Tibial artery (tissue), 4 donors: Measurements from ENCODE around the gene CRISP2.
"Not testable (repeated sequence)": the region's sequence is repeated elsewhere in the genome, so short reads cannot be mapped to it uniquely, and the experiment has no call there.

ENCODE experiments used
- DNase-seq, 2 donors: peaks; one replicate each; pipeline ENCODE4 v3.0.0-alpha.2; 2019
- H3K27ac ChIP-seq, 2 donors: fragments of 200-600 bp; sonication (generic) in 1 of 2; 1 replicate in 1 of 2; 2 replicates in 1 of 2; pipeline ENCODE4 v1.5.1; 2018 to 2019; ENCODE audit warnings: mild to moderate bottlenecking in 1 of 2
- H3K27me3 ChIP-seq, 2 donors: fragments of 200-600 bp; sonication (generic) in 1 of 2; one replicate each; pipeline versions ENCODE4 v1.5.1 to v1.6.0; 2016 to 2019
- H3K36me3 ChIP-seq, 3 donors: fragments of 200-600 bp; sonication (generic) in 2 of 3; one replicate each; pipeline ENCODE4 v1.5.1; 2016 to 2019; ENCODE audit warnings: mild to moderate bottlenecking in 2 of 3
- H3K4me1 ChIP-seq, 4 donors: fragments of 200-600 bp; sonication (generic) in 2 of 4; 1 replicate in 3 of 4; 2 replicates in 1 of 4; pipeline ENCODE4 v1.5.1; 2016 to 2019
- H3K4me3 ChIP-seq, 2 donors: fragments of 200-600 bp; sonication (generic) in 1 of 2; 1 replicate in 1 of 2; 2 replicates in 1 of 2; pipeline ENCODE4 v1.5.1; 2018 to 2019; ENCODE audit warnings: mild to moderate bottlenecking in 2 of 2
- H3K9me3 ChIP-seq, 3 donors: fragments of 200-600 bp; sonication (generic) in 1 of 3; one replicate each; pipeline ENCODE4 v1.5.1; 2016 to 2019
- CTCF ChIP-seq, 2 experiments: fragments of 200-600 bp in 1 of 2; fragments of 450-650 bp in 1 of 2; IDR thresholded peaks; one replicate each; pipeline ENCODE4 v1.5.1; 2017 to 2019; ENCODE audit warnings: antibody characterized with exemption in 2 of 2, mild to moderate bottlenecking in 1 of 2, moderate library complexity in 1 of 2
- intact Hi-C: fragments of 100-400 bp; cut with DNase I; formaldehyde crosslinking; loops from one replicate; pipeline ENCODE4 v1.15.0; 2023; ENCODE audit warnings: low total_unique reads

Gene CRISP2

GRCh38 chr6:49732781-49733180, 19.4 kb upstream of the CRISP2 start:
- H3K4me3 ChIP-seq, result no peak overlapping the region
- DNase-seq, result no peak
- TF ChIP-seq CTCF (IDR thresholded peaks at IDR 0.05), result no peak
- H3K27me3 ChIP-seq, result no peaks in the 10 kb centered on the region
- H3K9me3 ChIP-seq, result no peaks in the 10 kb centered on the region
- intact Hi-C loops, result no loop called here
- H3K4me1 ChIP-seq, result no peaks in the 10 kb centered on the region
- H3K27ac ChIP-seq, result no peak overlapping the region
- no peaks in the 10 kb centered on the region for H3K36me3 ChIP-seq

- H3K4me3 ChIP-seq, result no peak overlapping the region
- H3K27me3 ChIP-seq, result no peaks in the 10 kb centered on the region
- intact Hi-C loops, result no loop called here
- H3K36me3 ChIP-seq, result no peaks in the 10 kb centered on the region
- DNase-seq, result no peak
- no peak overlapping the region for H3K27ac ChIP-seq
- H3K9me3 ChIP-seq, result no peaks in the 10 kb centered on the region
- H3K4me1 ChIP-seq, result no peaks in the 10 kb centered on the region
- TF ChIP-seq CTCF (IDR thresholded peaks at IDR 0.05), result no peak
Observed at GRCh38 chr6:49730251-49730650, 16.9 kb upstream of the CRISP2 start.

GRCh38 chr6:49723917-49724316, 10.6 kb upstream of the CRISP2 start:
- H3K4me3 ChIP-seq, H3K27me3 ChIP-seq, intact Hi-C loops, H3K9me3 ChIP-seq, H3K36me3 ChIP-seq, DNase-seq, H3K27ac ChIP-seq, H3K4me1 ChIP-seq: not testable (repeated sequence)

GRCh38 chr6:49721297-49721696, 8.0 kb upstream of the CRISP2 start:
- TF ChIP-seq CTCF (IDR thresholded peaks at IDR 0.05), result no peak
- no peaks in the 10 kb centered on the region for H3K36me3 ChIP-seq
- DNase-seq, result no peak
- H3K4me3 ChIP-seq, result no peak overlapping the region
- no peaks in the 10 kb centered on the region for H3K27me3 ChIP-seq
- no peaks in the 10 kb centered on the region for H3K9me3 ChIP-seq
- H3K27ac ChIP-seq, result no peak overlapping the region
- no peaks in the 10 kb centered on the region for H3K4me1 ChIP-seq
- intact Hi-C loops, result no loop called here

GRCh38 chr6:49720372-49720771, 7.0 kb upstream of the CRISP2 start:
- Histone ChIP-seq H3K4me3 (no peak overlapping the region), H3K36me3 (no peaks in the 10 kb centered on the region), H3K27me3 (no peaks in the 10 kb centered on the region), H3K9me3 (no peaks in the 10 kb centered on the region), H3K27ac (no peak overlapping the region), H3K4me1 (no peaks in the 10 kb centered on the region)
- DNase-seq, result no peak
- intact Hi-C loops, result no loop called here
- no peak for TF ChIP-seq CTCF (IDR thresholded peaks at IDR 0.05)

GRCh38 chr6:49698478-49698877, 14.9 kb downstream of the CRISP2 start:
- no peak overlapping the region for H3K4me3 ChIP-seq
- no peaks in the 10 kb centered on the region for H3K36me3 ChIP-seq
- no peaks in the 10 kb centered on the region for H3K4me1 ChIP-seq
- intact Hi-C loops, result no loop called here
- H3K27ac ChIP-seq, result no peak overlapping the region
- TF ChIP-seq CTCF (IDR thresholded peaks at IDR 0.05), result no peak
- H3K9me3 ChIP-seq, result peaks cover 0 to 14% (median 1%) of the 10 kb centered on the region in 3 donors
- H3K27me3 ChIP-seq, result no peaks in the 10 kb centered on the region
- no peak for DNase-seq
